Prostate gland (tissue), 2 donors: ENCODE results near the gene OSGEPL1. TPM values are rescaled to one million over a fixed set of nuclear protein-coding genes. Genes with fewer than 3 reads are reported as not detected.
"Not testable (repeated sequence)": the region's sequence is repeated elsewhere in the genome, so short reads cannot be mapped to it uniquely, and the experiment has no call there.

Experiments used
- DNase-seq: peaks from one replicate; pipeline ENCODE4 v3.0.0-alpha.2; 2019; ENCODE audit warnings: low spot score
- H3K27ac ChIP-seq, 2 donors: fragments of 200-600 bp; sonication (generic); 2 replicates each; pipeline ENCODE4 v1.5.1; 2017 to 2019
- H3K27me3 ChIP-seq: fragments of 200-600 bp; sonication (generic); replicated peaks from 2 replicates; pipeline ENCODE4 v1.5.1; 2019; ENCODE audit not compliant: insufficient read depth
- H3K36me3 ChIP-seq, 2 donors: fragments of 200-600 bp; sonication (generic); 1 replicate in 1 of 2; 2 replicates in 1 of 2; pipeline versions ENCODE4 v1.5.1 to v1.8.1; 2017 to 2019
- H3K4me1 ChIP-seq: fragments of 200-600 bp; sonication (generic); replicated peaks from 2 replicates; pipeline ENCODE4 v1.5.1; 2019
- H3K4me3 ChIP-seq, 2 donors: fragments of 200-600 bp; sonication (generic); 2 replicates each; pipeline ENCODE4 v1.5.1; 2017 to 2019
- H3K9me3 ChIP-seq: fragments of 200-600 bp; sonication (generic); 2 replicates; pipeline ENCODE4 v1.5.1; 2017
- CTCF ChIP-seq, 4 experiments: fragments of 200-600 bp in 2 of 4; fragments of 450-650 bp in 2 of 4; sonication (generic) in 2 of 4; IDR thresholded peaks; 1 replicate in 3 of 4; 2 replicates in 1 of 4; pipeline ENCODE4 v1.5.1; 2016 to 2019; ENCODE audit warnings: antibody characterized with exemption in 4 of 4, mild to moderate bottlenecking in 2 of 4, moderate library complexity in 2 of 4
- POLR2A ChIP-seq: fragments of 450-650 bp; IDR thresholded peaks from one replicate; pipeline ENCODE4 v1.6.1; 2016; ENCODE audit warnings: antibody characterized with exemption, mild to moderate bottlenecking
- POLR2AphosphoS5 ChIP-seq: sonication (generic); formaldehyde crosslinking; IDR thresholded peaks from one replicate; pipeline ENCODE4 v1.6.1; 2017; ENCODE audit warnings: antibody characterized with exemption
- WGBS: methylation state at CpG from one replicate; pipeline ENCODE4 v1.1.5; 2018; 5-methylcytosine and 5-hydroxymethylcytosine counted together
- intact Hi-C: fragments of 100-400 bp; cut with DNase I; formaldehyde crosslinking; loops from one replicate; pipeline ENCODE4 v1.14.2; 2022
- total RNA-seq, 2 donors: library from RNA; depleted of rRNA; stranded (reverse); fragments of >200 nt; gene quantifications; one replicate each; pipeline ENCODE4 v1.1.0, GENCODE V29; 2016

Gene OSGEPL1
- total RNA-seq, 2 donors from 2014 or later: 11.7 to 13.7 TPM

GRCh38 chr2:189719571-189719970, 43.0 kb downstream of the OSGEPL1 start:
- 92% methylated on average over 4 of the region's 4 CpGs for WGBS
- Histone ChIP-seq H3K36me3 (no peaks in the 10 kb centered on the region), H3K27me3 (no peaks in the 10 kb centered on the region), H3K4me3 (no peak overlapping the region), H3K9me3 (no peaks in the 10 kb centered on the region), H3K27ac (no peak overlapping the region), H3K4me1 (no peaks in the 10 kb centered on the region)
- TF ChIP-seq POLR2A (no peak), POLR2AphosphoS5 (no peak), CTCF (IDR thresholded peaks at IDR 0.05) (no peak)
- DNase-seq: no peak
- intact Hi-C loops: no loop called here

- H3K4me1 ChIP-seq, intact Hi-C loops, DNase-seq, H3K36me3 ChIP-seq, H3K27ac ChIP-seq, H3K4me3 ChIP-seq, H3K27me3 ChIP-seq, H3K9me3 ChIP-seq: not testable (repeated sequence)
- 100% methylated on average over 1 of the region's 1 CpG for WGBS
Measured at GRCh38 chr2:189717593-189717992, 45.0 kb downstream of the OSGEPL1 start.

GRCh38 chr2:189709501-189710221, 52.9 kb downstream of the OSGEPL1 start:
- Histone ChIP-seq H3K4me3 (no peak overlapping the region), H3K9me3 (no peaks in the 10 kb centered on the region), H3K4me1 (no peaks in the 10 kb centered on the region), H3K27ac (no peak overlapping the region), H3K27me3 (no peaks in the 10 kb centered on the region), H3K36me3 (no peaks in the 10 kb centered on the region)
- intact Hi-C loops: no loop called here
- DNase-seq: no peak
- WGBS: 74% methylated on average over 5 of the region's 5 CpGs
- TF ChIP-seq POLR2A: no peak
- TF ChIP-seq POLR2AphosphoS5: no peak
- no peak for TF ChIP-seq CTCF (IDR thresholded peaks at IDR 0.05)

GRCh38 chr2:189702071-189702470, 60.5 kb downstream of the OSGEPL1 start:
- Histone ChIP-seq H3K27ac (no peak overlapping the region), H3K4me1 (no peaks in the 10 kb centered on the region), H3K36me3 (no peaks in the 10 kb centered on the region), H3K4me3 (no peak overlapping the region), H3K27me3 (no peaks in the 10 kb centered on the region), H3K9me3 (no peaks in the 10 kb centered on the region)
- no peak for TF ChIP-seq CTCF (IDR thresholded peaks at IDR 0.05)
- TF ChIP-seq POLR2AphosphoS5: no peak
- no peak for TF ChIP-seq POLR2A
- intact Hi-C loops: no loop called here
- DNase-seq: no peak

GRCh38 chr2:189700681-189701080, 61.9 kb downstream of the OSGEPL1 start:
- H3K4me1 ChIP-seq: no peaks in the 10 kb centered on the region
- DNase-seq: no peak
- WGBS: 50% methylated on average over 2 of the region's 2 CpGs

More at GRCh38 chr2:189700681-189701080, 61.9 kb downstream of the OSGEPL1 start:
- no peak overlapping the region for H3K4me3 ChIP-seq
- no peaks in the 10 kb centered on the region for H3K9me3 ChIP-seq
- H3K27ac ChIP-seq: no peak overlapping the region
- TF ChIP-seq POLR2A (no peak), CTCF (IDR thresholded peaks at IDR 0.05) (no peak), POLR2AphosphoS5 (no peak)
- intact Hi-C loops: no loop called here
- H3K27me3 ChIP-seq: no peaks in the 10 kb centered on the region
- no peaks in the 10 kb centered on the region for H3K36me3 ChIP-seq
